CD4-positive, alpha-beta T cell treated with Interleukin-6 at 100 ng/mL for 8 hours (primary cell): ENCODE measurements around the gene STK40.

Experiments
- DNase-seq: peaks from one replicate; pipeline ENCODE4 v3.0.0-alpha.2; 2020; ENCODE audit warnings: mixed read lengths, low spot score

Gene STK40

GRCh38 chr1:36343651-36344394, 41.9 kb downstream of the STK40 start:
- no peak for DNase-seq

- DNase-seq = peak; percentile 57
Measured at GRCh38 chr1:36342426-36343185, 43.1 kb downstream of the STK40 start.

- DNase-seq = no peak
Measured at GRCh38 chr1:36341626-36342320, 44.0 kb downstream of the STK40 start.

DNA sequence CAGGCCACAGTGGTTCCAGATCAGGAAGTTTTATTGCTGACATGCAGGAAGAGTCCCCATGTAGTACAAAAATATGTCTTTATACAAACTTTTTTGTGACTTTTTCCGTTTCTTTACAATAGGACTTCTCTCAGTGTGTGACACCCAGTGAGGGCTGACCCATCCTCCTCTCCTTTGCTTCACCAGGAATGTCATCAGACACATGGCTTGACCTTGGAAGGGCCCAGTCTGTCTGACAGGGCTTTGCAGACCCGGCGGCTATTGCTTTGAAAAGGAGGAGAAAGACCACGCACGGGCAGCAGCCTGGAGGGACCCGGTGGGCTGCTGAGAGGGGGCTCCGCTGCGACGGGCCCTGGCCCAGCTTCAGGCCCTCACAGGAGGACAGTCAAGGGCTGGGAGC, 46.1 kb downstream of the STK40 start:
- DNase-seq = no peak

GRCh38 chr1:36339215-36339614, 46.5 kb downstream of the STK40 start:
- DNase-seq = no peak

- DNase-seq = no peak
Measured at GRCh38 chr1:36337830-36338229, 47.9 kb downstream of the STK40 start.

- DNase-seq = no peak
Measured at GRCh38 chr1:36330940-36331339, 54.8 kb downstream of the STK40 start.

DNA sequence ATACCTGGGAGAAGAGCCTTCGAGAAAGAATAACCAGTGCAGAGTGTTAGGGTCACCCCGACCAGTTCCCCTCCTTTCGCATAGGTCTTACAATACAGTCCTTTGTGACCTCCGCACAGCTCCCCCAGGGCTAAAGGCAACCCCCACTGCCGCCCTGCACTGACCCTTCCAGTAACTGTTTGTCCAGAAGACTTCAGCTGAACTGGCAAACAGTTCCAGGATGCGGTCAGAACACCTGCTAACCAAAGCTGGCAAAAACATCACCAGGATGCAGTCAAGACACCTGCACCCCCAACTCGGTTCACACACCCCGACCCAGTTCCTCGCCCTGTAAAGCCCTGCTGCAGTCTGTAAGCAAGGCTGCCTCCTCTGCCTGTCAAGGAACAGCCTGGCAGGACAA, 55.9 kb downstream of the STK40 start:
- no peak for DNase-seq

DNA sequence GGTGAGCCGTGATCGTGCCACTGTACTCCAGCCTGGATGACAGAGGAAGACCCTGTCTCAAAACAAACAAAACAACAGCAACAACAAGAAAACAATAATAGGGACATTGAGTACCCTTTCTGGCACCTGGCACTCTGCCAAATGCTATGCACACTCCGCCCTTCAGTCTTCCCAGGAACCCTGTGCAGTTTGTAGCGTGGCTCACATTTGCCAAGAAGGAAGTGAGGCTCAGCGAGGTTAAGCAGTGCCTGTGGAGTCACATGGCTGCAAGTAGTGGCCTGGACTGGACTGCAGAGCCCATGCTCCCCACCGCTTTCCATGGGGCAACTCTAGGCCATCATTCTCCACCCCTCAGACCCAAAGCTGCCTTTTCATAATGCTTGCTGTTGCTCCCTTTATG, 57.0 kb downstream of the STK40 start:
- no peak for DNase-seq

DNA sequence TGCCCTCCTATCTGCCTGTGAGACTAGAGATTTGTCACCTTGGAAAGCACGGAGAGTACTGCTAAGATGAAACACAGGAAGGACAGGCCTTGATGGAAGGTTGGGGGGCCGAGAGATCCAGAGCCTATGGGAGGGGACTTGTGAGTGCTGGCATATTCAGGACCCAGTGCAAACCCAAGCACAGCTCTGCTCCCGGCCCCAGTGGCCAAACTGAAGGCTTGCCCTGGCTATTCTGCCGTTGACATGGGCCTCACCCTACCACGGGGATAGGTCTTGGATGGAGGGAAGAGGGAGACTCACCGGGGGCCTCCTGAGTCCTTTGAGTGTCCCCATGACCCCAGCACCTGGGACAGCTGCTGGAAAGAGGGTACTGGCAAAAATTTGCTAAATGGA, 57.6 kb downstream of the STK40 start:
- DNase-seq = no peak

DNA sequence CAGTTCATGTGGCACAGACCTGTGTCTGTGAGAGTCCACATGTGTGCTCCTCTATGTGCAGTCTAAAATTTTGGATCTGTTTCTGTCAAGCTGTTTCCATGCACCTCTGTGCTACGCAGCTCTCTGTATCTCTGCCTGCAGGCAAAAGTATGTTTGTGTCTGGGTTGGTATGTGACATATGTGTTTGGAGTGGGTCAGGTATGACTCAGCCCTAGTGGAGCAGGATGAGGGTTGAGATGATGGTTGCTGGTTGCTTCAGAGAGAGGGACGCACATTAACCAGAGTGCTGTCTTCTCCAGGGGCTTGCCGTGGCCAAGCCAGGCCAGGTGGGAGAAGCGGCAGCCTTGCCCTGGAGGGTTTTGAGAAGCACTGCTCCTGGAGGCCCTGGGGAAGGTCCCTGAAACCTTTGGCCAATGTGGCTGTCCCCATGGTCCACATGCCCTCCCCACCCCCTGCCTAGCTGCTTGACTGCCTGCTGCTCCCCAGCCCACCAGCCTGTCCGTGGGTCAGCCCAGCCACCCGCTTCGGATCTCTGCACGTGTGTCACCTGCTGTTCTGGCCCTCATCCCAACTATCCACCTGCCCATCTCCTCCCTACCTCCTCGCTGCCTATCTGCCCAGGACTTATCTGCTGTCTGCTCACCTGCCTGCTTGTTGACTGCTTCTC, 58.2 kb downstream of the STK40 start:
- no peak for DNase-seq

DNA sequence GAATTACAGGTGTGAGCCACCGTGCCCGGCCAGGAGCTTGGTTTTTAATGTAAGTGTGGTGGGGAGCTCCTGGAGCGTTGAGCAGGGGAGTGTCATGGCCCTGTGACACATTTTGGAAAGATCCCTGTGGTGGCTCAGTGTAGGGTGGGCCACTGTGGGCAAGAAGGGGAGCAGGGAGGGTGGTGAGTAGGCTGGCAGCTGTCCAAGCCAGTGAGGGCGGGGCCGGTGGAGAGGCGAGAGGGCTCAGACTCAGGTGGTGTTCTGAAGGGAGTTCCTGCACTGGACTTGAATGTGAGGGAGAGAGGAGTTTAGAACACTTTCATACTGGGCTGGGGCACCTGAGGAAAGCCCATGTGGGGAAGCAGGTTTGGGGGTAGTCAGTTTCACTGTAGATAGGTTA, 59.2 kb downstream of the STK40 start:
- DNase-seq = no peak

GRCh38 chr1:36324353-36324703, 61.4 kb downstream of the STK40 start:
- DNase-seq = no peak

- peak; percentile 47 for DNase-seq
Measured at GRCh38 chr1:36323636-36324352, 61.9 kb downstream of the STK40 start, which contains the start of gene EVA1B. EVA1B (minus strand) TSS chr1:36323645; CDS start chr1:36323037, 608 bp downstream.

DNA sequence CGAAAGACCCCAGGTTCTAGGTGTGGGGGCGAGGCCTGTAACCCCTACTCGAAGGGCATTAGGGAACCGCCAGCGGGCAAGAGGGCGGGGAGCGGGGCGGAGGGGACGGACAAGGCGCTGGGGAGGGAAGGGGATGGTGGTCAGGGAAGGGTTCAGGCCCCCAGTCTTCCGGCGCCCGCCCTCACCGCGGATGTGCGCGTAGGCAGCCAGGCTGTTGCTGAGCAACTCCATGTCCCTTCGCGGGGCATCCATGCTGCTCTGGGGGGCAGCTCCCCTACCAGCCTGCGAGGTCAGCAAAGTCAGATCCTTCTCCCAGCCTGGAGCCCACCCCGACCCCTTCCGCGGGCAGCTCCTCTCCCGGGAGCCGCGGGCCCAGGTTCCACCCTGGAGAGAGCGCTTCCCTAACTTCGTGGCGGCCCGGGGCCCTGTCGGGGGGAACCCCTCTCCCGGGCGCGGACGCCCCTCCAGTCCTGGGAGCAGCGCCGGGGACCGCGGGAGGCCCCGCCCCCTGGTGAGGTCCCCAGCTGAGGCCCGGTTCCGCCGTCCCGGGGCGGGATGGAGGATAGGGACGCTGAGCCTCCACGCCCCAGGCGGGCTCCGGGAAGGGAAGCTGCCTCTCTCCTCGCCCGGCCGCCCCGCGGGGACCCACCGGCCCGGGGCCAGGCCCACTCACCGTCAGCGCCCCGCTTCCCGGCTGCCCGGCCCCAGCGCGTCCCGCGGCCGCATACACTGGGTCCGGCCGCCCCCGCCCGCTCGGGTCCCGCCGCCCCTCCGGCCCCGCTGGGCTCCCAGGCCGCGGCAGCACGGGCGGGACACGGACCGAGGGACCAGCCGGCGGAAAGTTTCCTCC, 62.7 kb downstream of the STK40 start:
- no peak for DNase-seq

DNA sequence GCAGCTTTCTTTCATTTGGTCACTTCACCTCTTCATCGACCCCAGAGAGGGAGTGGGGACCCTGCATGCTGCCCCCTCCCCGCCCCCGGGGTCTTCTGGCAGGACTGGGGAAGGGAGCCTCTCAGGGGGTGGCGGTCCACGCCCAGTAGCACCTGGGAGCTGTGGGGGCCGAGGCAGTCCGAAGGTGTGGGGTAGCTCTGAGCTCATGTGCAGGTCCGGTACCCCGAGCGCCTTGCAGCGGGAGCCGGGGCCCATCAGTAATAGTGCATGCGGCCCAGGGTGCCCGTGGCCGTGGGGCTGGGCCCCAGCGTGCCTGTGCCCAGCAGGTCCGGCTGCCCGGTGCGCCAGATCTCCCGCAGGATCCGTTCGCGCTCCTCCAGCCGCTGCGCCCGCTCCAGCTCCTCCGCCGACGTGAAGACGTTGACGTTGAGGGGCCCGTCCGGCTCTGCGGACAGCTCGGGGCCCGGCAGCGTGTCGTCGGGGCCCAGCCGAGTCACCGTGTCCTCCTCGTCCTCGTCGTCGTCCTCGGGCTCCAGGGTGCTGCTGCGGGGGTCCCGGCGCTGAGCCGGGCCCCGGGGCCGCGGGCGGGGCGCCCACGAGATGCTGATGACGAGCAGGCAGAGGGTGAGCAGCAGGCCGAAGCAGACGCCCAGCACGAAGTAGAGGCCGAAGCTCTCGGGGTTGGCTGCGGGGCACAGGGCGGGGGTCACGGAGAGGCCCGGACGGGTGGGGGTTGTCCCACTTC, 63.5 kb downstream of the STK40 start:
- no peak for DNase-seq

GRCh38 chr1:36321119-36321951, 64.4 kb downstream of the STK40 start:
- DNase-seq = no peak

GRCh38 chr1:36320767-36321118, 65.0 kb downstream of the STK40 start:
- no peak for DNase-seq

GRCh38 chr1:36320291-36320761, 65.4 kb downstream of the STK40 start:
- DNase-seq = no peak
